Measurements from ENCODE around the gene TTLL12. TPM values are rescaled to one million over a fixed set of nuclear protein-coding genes. Genes with fewer than 3 reads are reported as not detected.

Gene TTLL12
- polyA plus RNA-seq, 2 of the 4 experiments (the other 2 are of a cell fraction) = 8.6 to 18.7 TPM

- no peak overlapping the region for H3K4me3 ChIP-seq
- no peak for ATAC-seq
- 83% methylated on average over 11 of the region's 15 CpGs for WGBS (ENCODE audit: missing lambda C conversion rate)
- H3K27ac ChIP-seq = no peak overlapping the region
- FAIRE-seq = no peak
- TF ChIP-seq EHMT2 (IDR thresholded peaks at IDR 0.05; ENCODE audit: low read depth) = no peak
- TF ChIP-seq MAZ (IDR thresholded peaks at IDR 0.05; ENCODE audit: borderline replicate concordance, low read depth, low read length) = no peak
- no peak for TF ChIP-seq BHLHE40 (IDR thresholded peaks at IDR 0.05; ENCODE audit: low read depth, low read length)
- TF ChIP-seq GATA3 (IDR thresholded peaks at IDR 0.05; ENCODE audit: borderline replicate concordance) = no peak
- no peak for TF ChIP-seq HDAC2 (IDR thresholded peaks at IDR 0.05)
- TF ChIP-seq ZNF302 (CRISPR knock-in tag; IDR thresholded peaks at IDR 0.05) = no peak
- no peak for TF ChIP-seq REST (IDR thresholded peaks at IDR 0.05)
- TF ChIP-seq RARB (CRISPR knock-in tag; IDR thresholded peaks at IDR 0.05) = no peak
- TF ChIP-seq KDM1A (IDR thresholded peaks at IDR 0.05; ENCODE audit: low read depth) = no peak
- no peak for TF ChIP-seq HOXB13 (CRISPR knock-in tag; IDR thresholded peaks at IDR 0.05; ENCODE audit: low read depth)
- TF ChIP-seq CTCF (IDR thresholded peaks at IDR 0.05) = no peak
- TF ChIP-seq POLR2AphosphoS2 (conservative IDR thresholded peaks at IDR 0.05; ENCODE audit: low read length) = no peak
- no peak for TF ChIP-seq EHF (CRISPR knock-in tag; IDR thresholded peaks at IDR 0.05)
- TF ChIP-seq HES2 (IDR thresholded peaks at IDR 0.05) = no peak
- TF ChIP-seq POLR2A (IDR thresholded peaks at IDR 0.05; ENCODE audit: low read length) = no peak
- POLR2A ChIA-PET = interaction anchor here (0.6 kb wide), 1 partner anchor 161 kb away, joined by 6 read pairs; no protein-coding TSS in a partner anchor
- CTCF ChIA-PET = no interaction called here
- H3K4me2 ChIP-seq = no peak overlapping the region
- peaks cover 10% of the 10 kb centered on the region; the same call in 1 of the 3 replicates for H3K4me1 ChIP-seq
- DNase-seq (ENCODE audit: low read depth in 1 of 2, low spot score in 1 of 2) = no peak
- no peaks in the 10 kb centered on the region for H3K9me3 ChIP-seq
These were observed 6.3 kb downstream of the TTLL12 start for GRCh38 chr22:43180670-43181069.

GRCh38 chr22:43179911-43180195 is 7.1 kb downstream of the TTLL12 start:
- 98% methylated on average over 10 of the region's 15 CpGs for WGBS (ENCODE audit: missing lambda C conversion rate)
- no peak for ATAC-seq
- no peak for FAIRE-seq
- no peak for DNase-seq (ENCODE audit: low read depth in 1 of 2, low spot score in 1 of 2)
- Histone ChIP-seq H3K4me2 (no peak overlapping the region), H3K4me1 (0 out of 3 replicates have a peak, but pooled peaks cover 6% of the 10 kb centered on the region), H3K9me3 (no peaks in the 10 kb centered on the region), H3K4me3 (no peak overlapping the region), H3K27ac (no peak overlapping the region)
- ChIA-PET CTCF (no interaction called here), POLR2A (interaction anchor here (0.9 kb wide), 1 partner anchor 8 kb away, joined by 3 read pairs; no protein-coding TSS in a partner anchor)
- TF ChIP-seq USF2 (IDR thresholded peaks at IDR 0.05) (no peak), REST (IDR thresholded peaks at IDR 0.05) (no peak), CTCF (IDR thresholded peaks at IDR 0.05) (no peak), FOSL2 (IDR thresholded peaks at IDR 0.05) (no peak), FOSL2 (CRISPR knock-in tag; IDR thresholded peaks at IDR 0.05) (no peak), EP300 (IDR thresholded peaks at IDR 0.05) (no peak), POLR2A (IDR thresholded peaks at IDR 0.05; ENCODE audit: low read length) (no peak), KDM5A (IDR thresholded peaks at IDR 0.05) (no peak), FOSB (CRISPR knock-in tag; IDR thresholded peaks at IDR 0.05) (no peak), HOXB5 (CRISPR knock-in tag; IDR thresholded peaks at IDR 0.05) (no peak), MAFK (IDR thresholded peaks at IDR 0.05; ENCODE audit: partially characterized antibody) (no peak), RAD21 (conservative IDR thresholded peaks at IDR 0.05 in 1 of 2, IDR thresholded peaks at IDR 0.05 in 1 of 2) (no peak), EHF (CRISPR knock-in tag; IDR thresholded peaks at IDR 0.05) (no peak)
